CD4-positive, alpha-beta T cell (primary cell): ENCODE data around the gene PRKG1. TPM values are rescaled to one million over a fixed set of nuclear protein-coding genes. Genes with fewer than 3 reads are reported as not detected.

Experiments used
- ATAC-seq: fragments of 200-7000 bp; cut with Tn5 transposase; one replicate; pipeline ENCODE4 v1.10.0; 2022; ENCODE audit warnings: mild to moderate bottlenecking; ENCODE audit not compliant: poor library complexity
- CTCF ChIA-PET: fragments of 350-600 bp; sonication (Branson Sonifier 250); formaldehyde crosslinking; loops from one replicate; lab custom pipeline; 2021; ENCODE audit warnings: antibody characterized with exemption, inconsistent platforms; lab: Charles Lee
- POLR2A ChIA-PET: fragments of 350-600 bp; sonication (Branson Sonifier 250); formaldehyde crosslinking; loops from one replicate; lab custom pipeline; 2021; ENCODE audit warnings: antibody characterized with exemption, inconsistent platforms; lab: Charles Lee
- DNase-seq, 14 experiments: peaks; one replicate each; pipeline ENCODE4 v3.0.0-alpha.2; 2013 to 2020; ENCODE audit warnings: mixed read lengths in 2 of 14
- H3K27ac ChIP-seq, 2 donors: one replicate each; pipeline versions ENCODE4 v1.5.1 to v1.7.0; 2013; ENCODE audit warnings: low read length in 2 of 2, low read depth in 1 of 2, mild to moderate bottlenecking in 1 of 2
- H3K27me3 ChIP-seq, 2 experiments: 1 replicate in 1 of 2; 2 replicates in 1 of 2; pipeline versions ENCODE4 v1.6.1 to v1.7.0; 2013; ENCODE audit warnings: low read length in 2 of 2, control low read depth in 1 of 2, mild to moderate bottlenecking in 1 of 2, moderate library complexity in 1 of 2; ENCODE audit not compliant: insufficient read depth in 2 of 2, control insufficient read depth in 1 of 2
- H3K36me3 ChIP-seq: one replicate; pipeline ENCODE4 v1.6.1; 2013; ENCODE audit warnings: low read length, control low read depth; ENCODE audit not compliant: insufficient read depth
- H3K4me1 ChIP-seq: one replicate; pipeline ENCODE4 v1.6.1; 2013; ENCODE audit warnings: low read length, control low read depth; ENCODE audit not compliant: insufficient read depth
- H3K4me3 ChIP-seq: one replicate; pipeline ENCODE4 v1.5.1; 2013; ENCODE audit warnings: mild to moderate bottlenecking, low read length, moderate library complexity
- H3K9me3 ChIP-seq, 2 experiments: 1 replicate in 1 of 2; 2 replicates in 1 of 2; pipeline versions ENCODE4 v1.6.1 to v1.7.0; 2013; ENCODE audit warnings: low read length in 2 of 2, mild to moderate bottlenecking in 2 of 2, control low read depth in 1 of 2, moderate library complexity in 1 of 2; ENCODE audit not compliant: control insufficient read depth in 1 of 2, insufficient read depth in 1 of 2
- H3K27ac Mint-ChIP-seq: one replicate; pipeline ENCODE4 v1.8.0; 2020; ENCODE audit warnings: mixed read lengths
- H3K27me3 Mint-ChIP-seq: one replicate; pipeline ENCODE4 v1.8.0; 2021; ENCODE audit warnings: mixed read lengths
- H3K36me3 Mint-ChIP-seq: one replicate; pipeline ENCODE4 v1.8.0; 2021; ENCODE audit warnings: low read depth, mixed read lengths
- H3K4me1 Mint-ChIP-seq: one replicate; pipeline ENCODE4 v1.8.0; 2021; ENCODE audit warnings: low read depth, mixed read lengths
- H3K4me3 Mint-ChIP-seq: one replicate; pipeline ENCODE4 v1.8.0; 2020; ENCODE audit warnings: mild to moderate bottlenecking, mixed read lengths
- H3K9me3 Mint-ChIP-seq: one replicate; pipeline ENCODE4 v1.8.0; 2020; ENCODE audit warnings: mixed read lengths
- intact Hi-C, 2 experiments: fragments of 100-400 bp; cut with DNase I in 1 of 2; cut with micrococcal nuclease in 1 of 2; formaldehyde crosslinking; loops; one replicate each; pipeline versions ENCODE4 v1.15.1 to v1.9.0; 2023 to 2025; cut with DNase I, micrococcal nuclease
- total RNA-seq, 174 experiments: library from RNA in 2 of 174; stranded (reverse) in 2 of 174; gene quantifications; one replicate each; pipeline ENCODE4 v1.2.3 and lab custom pipeline; 2021 to 2026
- TF ChIP-seq, protein P1 (sequence below): fragments of 200-600 bp; IDR thresholded peaks from one replicate; pipeline ENCODE4 v1.8.0; 2022; ENCODE audit warnings: antibody characterized with exemption, mild to moderate bottlenecking

Gene PRKG1
- total RNA-seq, 2 experiments from 2014 or later: 0.31 TPM; not detected in 1

DNA sequence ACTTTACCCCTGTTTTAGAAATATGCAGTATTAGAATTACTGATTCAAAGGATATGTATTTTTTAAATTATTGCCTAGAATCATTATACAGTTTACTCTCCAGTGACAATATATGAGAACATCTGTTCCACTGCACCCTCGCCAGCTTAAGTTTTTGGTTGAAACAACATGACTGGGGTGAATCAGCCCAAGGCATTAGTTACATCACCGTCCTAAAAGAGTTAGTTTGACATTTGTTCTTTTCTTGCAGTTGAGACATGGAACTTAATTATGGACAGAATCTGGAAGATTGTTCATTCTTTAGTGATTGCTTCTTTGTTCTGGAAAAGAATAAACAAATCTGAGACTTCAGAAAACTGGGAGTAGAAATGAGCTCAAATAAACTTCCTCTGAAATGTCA is 1072.5 kb downstream of the PRKG1 start:
- no peak for DNase-seq
- intact Hi-C loops: no loop called here
- H3K9me3 ChIP-seq: no peaks in the 10 kb centered on the region
- TF ChIP-seq, protein P1, sequence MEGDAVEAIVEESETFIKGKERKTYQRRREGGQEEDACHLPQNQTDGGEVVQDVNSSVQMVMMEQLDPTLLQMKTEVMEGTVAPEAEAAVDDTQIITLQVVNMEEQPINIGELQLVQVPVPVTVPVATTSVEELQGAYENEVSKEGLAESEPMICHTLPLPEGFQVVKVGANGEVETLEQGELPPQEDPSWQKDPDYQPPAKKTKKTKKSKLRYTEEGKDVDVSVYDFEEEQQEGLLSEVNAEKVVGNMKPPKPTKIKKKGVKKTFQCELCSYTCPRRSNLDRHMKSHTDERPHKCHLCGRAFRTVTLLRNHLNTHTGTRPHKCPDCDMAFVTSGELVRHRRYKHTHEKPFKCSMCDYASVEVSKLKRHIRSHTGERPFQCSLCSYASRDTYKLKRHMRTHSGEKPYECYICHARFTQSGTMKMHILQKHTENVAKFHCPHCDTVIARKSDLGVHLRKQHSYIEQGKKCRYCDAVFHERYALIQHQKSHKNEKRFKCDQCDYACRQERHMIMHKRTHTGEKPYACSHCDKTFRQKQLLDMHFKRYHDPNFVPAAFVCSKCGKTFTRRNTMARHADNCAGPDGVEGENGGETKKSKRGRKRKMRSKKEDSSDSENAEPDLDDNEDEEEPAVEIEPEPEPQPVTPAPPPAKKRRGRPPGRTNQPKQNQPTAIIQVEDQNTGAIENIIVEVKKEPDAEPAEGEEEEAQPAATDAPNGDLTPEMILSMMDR: no peak
- Mint-ChIP-seq H3K27me3 (no peaks in the 10 kb centered on the region), H3K27ac (no peak overlapping the region), H3K36me3 (no peaks in the 10 kb centered on the region), H3K9me3 (no peaks in the 10 kb centered on the region), H3K4me1 (no peaks in the 10 kb centered on the region), H3K4me3 (no peak overlapping the region)
- H3K27me3 ChIP-seq: no peaks in the 10 kb centered on the region
- CTCF ChIA-PET: no interaction called here
- H3K27ac ChIP-seq: no peak overlapping the region
- ATAC-seq: no peak
- H3K4me1 ChIP-seq: no peaks in the 10 kb centered on the region
- H3K4me3 ChIP-seq: no peak overlapping the region
- H3K36me3 ChIP-seq: no peaks in the 10 kb centered on the region
- POLR2A ChIA-PET: no interaction called here

DNA sequence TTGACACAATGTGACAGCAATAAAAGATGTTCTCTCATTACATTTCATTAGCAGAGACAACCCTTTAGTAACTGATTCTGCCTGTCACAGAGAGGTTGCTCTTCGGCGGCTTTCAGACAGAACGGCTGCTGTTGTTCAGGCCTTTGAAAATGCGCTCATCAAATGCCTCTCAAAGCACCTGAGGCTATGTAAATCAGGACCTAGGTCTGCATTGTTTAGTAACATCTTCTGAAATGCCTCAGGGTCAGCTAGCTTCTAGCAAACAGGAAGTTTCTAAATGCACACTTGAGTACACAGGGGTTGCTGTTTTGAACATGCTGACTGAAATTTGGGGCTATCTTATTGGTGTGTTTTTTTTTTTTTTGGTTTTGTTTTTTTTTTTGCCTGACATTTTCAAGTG is 1096.5 kb downstream of the PRKG1 start:
- intact Hi-C loops: no loop called here
- TF ChIP-seq, protein P1: no peak
- no peak overlapping the region for H3K27ac ChIP-seq
- H3K27ac Mint-ChIP-seq: no peak overlapping the region
- no peaks in the 10 kb centered on the region for H3K9me3 Mint-ChIP-seq
- H3K27me3 ChIP-seq: no peaks in the 10 kb centered on the region
- no peak overlapping the region for H3K4me3 Mint-ChIP-seq
- no peak overlapping the region for H3K4me3 ChIP-seq
- no peaks in the 10 kb centered on the region for H3K36me3 Mint-ChIP-seq
- ATAC-seq (no peak), DNase-seq (no peak)
- H3K4me1 Mint-ChIP-seq: no peaks in the 10 kb centered on the region
- H3K36me3 ChIP-seq: no peaks in the 10 kb centered on the region
- no peaks in the 10 kb centered on the region for H3K4me1 ChIP-seq
- ChIA-PET CTCF (no interaction called here), POLR2A (no interaction called here)
- no peaks in the 10 kb centered on the region for H3K27me3 Mint-ChIP-seq
- no peaks in the 10 kb centered on the region for H3K9me3 ChIP-seq

- TF ChIP-seq, protein P1: no peak
- ATAC-seq: no peak
- no peak for DNase-seq
- Mint-ChIP-seq H3K27me3 (no peaks in the 10 kb centered on the region), H3K4me1 (no peaks in the 10 kb centered on the region), H3K36me3 (no peaks in the 10 kb centered on the region), H3K9me3 (no peaks in the 10 kb centered on the region), H3K4me3 (no peak overlapping the region), H3K27ac (no peak overlapping the region)
- CTCF ChIA-PET: no interaction called here
- intact Hi-C loops: no loop called here
- no peak overlapping the region for H3K4me3 ChIP-seq
- no peaks in the 10 kb centered on the region for H3K27me3 ChIP-seq
- no peaks in the 10 kb centered on the region for H3K9me3 ChIP-seq
- H3K36me3 ChIP-seq: no peaks in the 10 kb centered on the region
- POLR2A ChIA-PET: no interaction called here
- H3K27ac ChIP-seq: no peak overlapping the region
- no peaks in the 10 kb centered on the region for H3K4me1 ChIP-seq
These were observed 1098.3 kb downstream of the PRKG1 start for GRCh38 chr10:52172581-52172980.
